ACC112 (cell line): ENCODE measurements around the gene SH3RF3.

Experiments used
- H2AFZ ChIP-seq: fragments of 200-600 bp; sonication (generic); one replicate; pipeline ENCODE4 v1.6.0; 2017; ENCODE audit warnings: antibody characterized with exemption, low read length; ENCODE audit not compliant: unreplicated experiment
- H3K27ac ChIP-seq: fragments of 200-600 bp; sonication (generic); 2 replicates; pipeline ENCODE4 v1.5.1; 2014; ENCODE audit warnings: low read depth, mild to moderate bottlenecking, antibody characterized with exemption, low read length, moderate library complexity
- H3K27me3 ChIP-seq: fragments of 200-600 bp; sonication (generic); 2 replicates; pipeline ENCODE4 v1.6.1; 2014; ENCODE audit warnings: mild to moderate bottlenecking, antibody characterized with exemption, low read length, moderate library complexity, mixed read lengths; ENCODE audit not compliant: insufficient read depth
- H3K36me3 ChIP-seq: fragments of 200-600 bp; sonication (generic); 2 replicates; pipeline ENCODE4 v1.6.1; 2016; ENCODE audit warnings: mild to moderate bottlenecking, antibody characterized with exemption, low read length, moderate library complexity, mixed read lengths; ENCODE audit not compliant: insufficient read depth
- H3K4me1 ChIP-seq: fragments of 200-600 bp; sonication (generic); one replicate; pipeline ENCODE4 v1.6.1; 2016; ENCODE audit warnings: low read length, mixed read lengths; ENCODE audit not compliant: insufficient read depth, unreplicated experiment, control insufficient read depth
- H3K4me3 ChIP-seq: fragments of 200-600 bp; sonication (generic); 2 replicates; pipeline ENCODE4 v1.5.1; 2014; ENCODE audit warnings: mild to moderate bottlenecking, low read depth, low read length
- H3K79me2 ChIP-seq: fragments of 200-600 bp; sonication (generic); one replicate; pipeline ENCODE4 v1.6.0; 2016; ENCODE audit warnings: low read length; ENCODE audit not compliant: control insufficient read depth, unreplicated experiment, insufficient read depth

Gene SH3RF3

DNA sequence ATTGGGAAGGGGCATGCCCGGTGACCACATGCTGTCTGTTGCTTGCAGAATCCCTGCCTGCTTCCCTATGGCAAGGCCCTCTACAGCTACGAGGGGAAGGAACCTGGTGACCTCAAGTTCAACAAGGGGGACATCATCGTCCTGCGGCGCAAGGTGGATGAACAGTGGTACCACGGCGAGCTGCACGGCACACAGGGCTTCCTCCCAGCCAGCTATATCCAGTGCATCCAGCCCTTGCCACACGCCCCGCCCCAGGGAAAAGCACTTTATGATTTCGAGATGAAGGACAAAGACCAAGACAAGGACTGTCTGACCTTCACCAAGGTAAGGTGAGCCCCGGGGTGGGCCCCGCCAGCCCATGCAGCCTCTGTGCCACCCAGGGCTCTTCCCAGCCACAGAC lies 218.6 kb downstream of the SH3RF3 start:
- no peaks in the 10 kb centered on the region for H3K36me3 ChIP-seq
- no peak overlapping the region for H3K27ac ChIP-seq
- no peaks in the 10 kb centered on the region for H3K79me2 ChIP-seq
- no peak overlapping the region for H2AFZ ChIP-seq
- peaks cover 22% of the 10 kb centered on the region for H3K4me1 ChIP-seq
- H3K27me3 ChIP-seq, result no peaks in the 10 kb centered on the region
- no peak overlapping the region for H3K4me3 ChIP-seq

DNA sequence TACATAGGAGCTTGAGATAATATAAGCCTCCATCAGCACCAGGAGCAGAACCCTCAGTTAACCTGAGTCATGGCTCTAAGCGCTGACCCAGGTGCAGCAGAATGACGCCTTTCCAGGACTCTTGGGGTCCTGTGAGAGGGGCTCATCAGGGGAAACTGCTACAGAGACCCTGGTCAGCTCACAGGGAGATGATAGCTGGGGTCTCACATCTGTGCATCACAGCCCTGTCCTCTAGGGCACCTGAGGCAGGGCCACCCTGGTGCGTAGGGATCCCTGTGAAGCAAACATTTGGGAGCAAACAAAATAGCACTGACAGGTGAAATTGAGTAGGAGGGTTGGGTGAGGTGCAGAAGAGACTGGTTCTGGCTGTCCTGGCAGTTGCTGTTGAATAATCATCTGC lies 219.2 kb downstream of the SH3RF3 start:
- Histone ChIP-seq H2AFZ (no peak overlapping the region), H3K36me3 (no peaks in the 10 kb centered on the region), H3K27ac (no peak overlapping the region), H3K27me3 (no peaks in the 10 kb centered on the region), H3K4me3 (no peak overlapping the region), H3K4me1 (peaks cover 22% of the 10 kb centered on the region), H3K79me2 (no peaks in the 10 kb centered on the region)

GRCh38 chr2:109348671-109349502 lies 219.9 kb downstream of the SH3RF3 start:
- H2AFZ ChIP-seq, result no peak overlapping the region
- no peak overlapping the region for H3K27ac ChIP-seq
- no peaks in the 10 kb centered on the region for H3K27me3 ChIP-seq
- no peaks in the 10 kb centered on the region for H3K79me2 ChIP-seq
- peaks cover 22% of the 10 kb centered on the region for H3K4me1 ChIP-seq
- no peak overlapping the region for H3K4me3 ChIP-seq
- H3K36me3 ChIP-seq, result no peaks in the 10 kb centered on the region

GRCh38 chr2:109349503-109350465 lies 220.8 kb downstream of the SH3RF3 start:
- no peaks in the 10 kb centered on the region for H3K27me3 ChIP-seq
- peak overlapping the region; percentile 64; the same call in 1 of the 2 replicates for H3K27ac ChIP-seq
- peaks cover 22% of the 10 kb centered on the region for H3K4me1 ChIP-seq
- H3K36me3 ChIP-seq, result no peaks in the 10 kb centered on the region
- no peak overlapping the region for H2AFZ ChIP-seq
- no peak overlapping the region for H3K4me3 ChIP-seq
- no peaks in the 10 kb centered on the region for H3K79me2 ChIP-seq

- Histone ChIP-seq H3K4me3 (no peak overlapping the region), H3K79me2 (no peaks in the 10 kb centered on the region), H3K27me3 (no peaks in the 10 kb centered on the region), H3K36me3 (no peaks in the 10 kb centered on the region), H3K4me1 (peaks cover 22% of the 10 kb centered on the region), H2AFZ (no peak overlapping the region), H3K27ac (peak overlapping the region; percentile 64)
Observed at GRCh38 chr2:109350526-109350925, 221.5 kb downstream of the SH3RF3 start.

- Histone ChIP-seq H2AFZ (no peak overlapping the region), H3K36me3 (no peaks in the 10 kb centered on the region), H3K4me1 (peaks cover 22% of the 10 kb centered on the region), H3K79me2 (no peaks in the 10 kb centered on the region), H3K27ac (peak overlapping the region; percentile 64), H3K4me3 (no peak overlapping the region), H3K27me3 (no peaks in the 10 kb centered on the region)
Observed at GRCh38 chr2:109351164-109351756, 222.3 kb downstream of the SH3RF3 start.

GRCh38 chr2:109352056-109352897 lies 223.3 kb downstream of the SH3RF3 start:
- H3K36me3 ChIP-seq, result no peaks in the 10 kb centered on the region
- H3K27ac ChIP-seq, result no peak overlapping the region
- peaks cover 22% of the 10 kb centered on the region for H3K4me1 ChIP-seq
- H3K4me3 ChIP-seq, result no peak overlapping the region
- no peak overlapping the region for H2AFZ ChIP-seq
- no peaks in the 10 kb centered on the region for H3K79me2 ChIP-seq
- no peaks in the 10 kb centered on the region for H3K27me3 ChIP-seq

DNA sequence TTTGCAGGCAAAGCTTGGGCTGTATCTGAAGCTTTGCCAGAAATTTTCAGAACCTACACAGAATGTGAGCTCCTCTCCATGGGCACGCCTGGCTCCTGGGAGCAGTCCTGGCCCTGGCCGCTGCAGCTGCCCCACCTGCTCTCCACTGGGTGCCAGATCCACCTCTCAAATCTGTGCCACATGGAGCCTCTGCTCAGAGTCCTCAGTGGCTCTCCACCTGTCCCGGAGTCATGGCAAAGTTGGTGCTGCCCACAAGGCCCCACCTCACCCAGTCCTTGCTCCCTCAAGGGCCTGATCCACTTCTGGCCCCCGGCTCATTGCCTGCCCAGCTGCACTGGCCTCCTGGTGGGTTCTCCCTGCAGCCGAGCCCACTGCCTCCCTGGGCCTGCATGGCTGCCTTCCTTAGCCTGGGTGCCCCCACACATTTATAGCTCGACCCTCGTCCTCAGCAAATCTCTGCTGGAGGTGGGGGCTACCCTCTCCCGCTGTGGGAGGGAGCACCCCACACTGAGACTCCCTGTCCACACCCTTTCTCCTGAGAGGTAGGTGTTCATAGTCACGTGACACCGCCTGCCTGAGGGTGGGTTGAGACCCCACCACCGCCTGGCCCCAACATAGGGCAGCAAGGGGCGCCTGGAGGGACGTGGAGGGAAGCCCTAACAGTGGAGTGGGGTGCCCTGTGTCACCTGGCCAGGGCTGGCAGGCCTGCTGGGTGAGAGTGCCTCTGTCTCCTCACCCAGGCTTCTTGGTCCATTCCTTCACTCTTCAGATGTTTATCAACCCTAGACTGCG lies 224.1 kb downstream of the SH3RF3 start:
- no peaks in the 10 kb centered on the region for H3K27me3 ChIP-seq
- H2AFZ ChIP-seq, result no peak overlapping the region
- H3K79me2 ChIP-seq, result peaks cover 4% of the 10 kb centered on the region
- H3K4me3 ChIP-seq, result no peak overlapping the region
- no peak overlapping the region for H3K27ac ChIP-seq
- H3K36me3 ChIP-seq, result peaks cover 5% of the 10 kb centered on the region; the same call in 1 of the 2 replicates
- H3K4me1 ChIP-seq, result peaks cover 22% of the 10 kb centered on the region

GRCh38 chr2:109353806-109354745 lies 225.1 kb downstream of the SH3RF3 start:
- Histone ChIP-seq H3K36me3 (peaks cover 7% of the 10 kb centered on the region; the same call in 1 of the 2 replicates), H3K4me1 (peaks cover 22% of the 10 kb centered on the region), H3K4me3 (no peak overlapping the region), H3K27me3 (no peaks in the 10 kb centered on the region), H3K27ac (no peak overlapping the region), H3K79me2 (peaks cover 6% of the 10 kb centered on the region), H2AFZ (no peak overlapping the region)
